Upper lobe of right lung (tissue), 1 donor: Measurements from ENCODE around the gene AVPR1B. TPM values are rescaled to one million over a fixed set of nuclear protein-coding genes. Genes with fewer than 3 reads are reported as not detected.

Experiments
- ATAC-seq: fragments of 200-7000 bp; cut with Tn5 transposase; one replicate; pipeline ENCODE4 v1.9.1; 2020; ENCODE audit warnings: mild to moderate bottlenecking, moderate library complexity
- DNase-seq: peaks from one replicate; pipeline ENCODE4 v3.0.0-alpha.2; 2020
- H3K27ac ChIP-seq: fragments of 200-600 bp; one replicate; pipeline ENCODE4 v1.8.0; 2022
- H3K27me3 ChIP-seq: fragments of 200-600 bp; one replicate; pipeline ENCODE4 v1.8.0; 2022; ENCODE audit warnings: mild to moderate bottlenecking
- H3K36me3 ChIP-seq: fragments of 200-600 bp; one replicate; pipeline ENCODE4 v1.8.0; 2022
- H3K4me1 ChIP-seq: fragments of 200-600 bp; one replicate; pipeline ENCODE4 v1.8.0; 2022
- H3K4me3 ChIP-seq: fragments of 200-600 bp; one replicate; pipeline ENCODE4 v1.8.0; 2022; ENCODE audit warnings: mild to moderate bottlenecking
- H3K9me3 ChIP-seq: fragments of 200-600 bp; one replicate; pipeline ENCODE4 v1.8.0; 2022
- intact Hi-C: fragments of 100-400 bp; cut with DNase I; formaldehyde crosslinking; loops from one replicate; pipeline ENCODE4 v1.11.0; 2022
- total RNA-seq: library from RNA; stranded (reverse); fragmentation: NEBNext Ultra II Directional; extraction: Animal tissue kit (Norgen Biotek cat#: 25700); gene quantifications from one replicate; pipeline ENCODE4 v1.2.1, GENCODE V29; 2021
- TF ChIP-seq, protein P1 (sequence below): fragments of 200-600 bp; IDR thresholded peaks from one replicate; pipeline ENCODE4 v1.8.0; 2022; ENCODE audit warnings: antibody characterized with exemption
- donor health status: DM: no; HTN: yes; CAD: no; lungs with severe emphysema.

AVPR1B gene
- total RNA-seq, 1 donor from 2014 or later, result not detected

DNA sequence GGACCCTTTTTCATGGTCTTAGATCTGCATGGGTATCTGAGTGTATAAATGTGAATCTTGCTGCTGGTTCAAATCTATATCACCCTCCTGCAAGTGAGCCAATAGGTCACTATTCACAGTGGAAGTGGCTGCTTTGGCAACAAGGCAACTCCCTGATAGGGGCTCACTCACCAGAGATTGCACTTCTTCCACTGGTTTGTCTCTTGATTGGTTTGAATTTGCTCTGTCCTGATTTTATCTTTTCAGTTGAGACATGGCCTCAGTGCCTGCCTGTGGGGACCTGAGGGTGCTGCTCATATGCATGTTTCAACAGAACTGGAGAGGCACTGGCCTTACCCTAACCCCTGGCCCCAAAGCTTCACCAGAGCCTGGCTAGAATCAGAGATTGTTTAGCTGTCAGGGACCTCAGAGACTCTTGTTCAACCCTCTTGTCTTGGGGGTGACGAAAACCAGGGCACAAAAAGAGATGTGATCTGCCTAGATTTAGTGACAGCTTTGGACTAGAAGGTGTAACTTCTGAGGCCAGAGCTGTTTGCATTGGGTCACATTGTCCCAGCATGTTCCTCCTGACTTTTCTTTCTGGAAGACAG is 16.9 kb downstream of the AVPR1B start:
- Histone ChIP-seq H3K9me3 (no peaks in the 10 kb centered on the region), H3K36me3 (no peaks in the 10 kb centered on the region), H3K4me3 (no peak overlapping the region), H3K27me3 (no peaks in the 10 kb centered on the region), H3K4me1 (no peaks in the 10 kb centered on the region), H3K27ac (no peak overlapping the region)
- ATAC-seq (no peak), DNase-seq (no peak)
- TF ChIP-seq, protein P1, sequence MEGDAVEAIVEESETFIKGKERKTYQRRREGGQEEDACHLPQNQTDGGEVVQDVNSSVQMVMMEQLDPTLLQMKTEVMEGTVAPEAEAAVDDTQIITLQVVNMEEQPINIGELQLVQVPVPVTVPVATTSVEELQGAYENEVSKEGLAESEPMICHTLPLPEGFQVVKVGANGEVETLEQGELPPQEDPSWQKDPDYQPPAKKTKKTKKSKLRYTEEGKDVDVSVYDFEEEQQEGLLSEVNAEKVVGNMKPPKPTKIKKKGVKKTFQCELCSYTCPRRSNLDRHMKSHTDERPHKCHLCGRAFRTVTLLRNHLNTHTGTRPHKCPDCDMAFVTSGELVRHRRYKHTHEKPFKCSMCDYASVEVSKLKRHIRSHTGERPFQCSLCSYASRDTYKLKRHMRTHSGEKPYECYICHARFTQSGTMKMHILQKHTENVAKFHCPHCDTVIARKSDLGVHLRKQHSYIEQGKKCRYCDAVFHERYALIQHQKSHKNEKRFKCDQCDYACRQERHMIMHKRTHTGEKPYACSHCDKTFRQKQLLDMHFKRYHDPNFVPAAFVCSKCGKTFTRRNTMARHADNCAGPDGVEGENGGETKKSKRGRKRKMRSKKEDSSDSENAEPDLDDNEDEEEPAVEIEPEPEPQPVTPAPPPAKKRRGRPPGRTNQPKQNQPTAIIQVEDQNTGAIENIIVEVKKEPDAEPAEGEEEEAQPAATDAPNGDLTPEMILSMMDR, result no peak
- intact Hi-C loops, result no loop called here

DNA sequence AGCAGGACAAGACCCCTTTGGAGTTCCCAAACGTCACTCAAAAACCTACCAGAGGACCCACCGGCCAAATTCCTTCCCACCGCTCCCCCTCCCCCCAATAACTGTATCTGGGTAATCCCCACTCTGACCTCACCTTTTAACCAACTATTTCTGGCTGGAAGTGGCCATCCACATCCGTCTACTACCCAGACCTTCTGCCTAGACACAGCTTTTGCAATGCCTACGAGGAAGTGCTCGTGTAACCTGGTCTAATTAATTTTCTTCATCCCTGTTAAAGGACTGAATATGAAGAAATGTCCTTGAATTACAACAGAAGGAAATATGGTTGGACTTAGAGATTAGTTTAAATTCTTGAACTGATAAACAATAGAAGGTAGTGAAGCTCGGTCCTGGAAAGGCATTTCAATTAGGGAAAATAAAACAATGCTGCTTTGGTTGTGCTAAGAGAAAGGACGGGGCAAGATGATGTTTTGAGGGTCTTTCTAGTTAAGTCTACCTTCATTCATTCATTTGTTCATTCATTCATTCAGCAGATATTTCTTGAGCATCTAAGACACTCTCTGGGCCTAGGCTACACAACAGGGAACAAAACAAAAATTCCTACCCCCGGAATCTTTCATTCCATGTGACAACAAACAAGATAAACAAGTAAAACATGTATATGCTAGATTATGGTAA is 18.8 kb downstream of the AVPR1B start:
- H3K36me3 ChIP-seq, result no peaks in the 10 kb centered on the region
- peak; percentile 43 for ATAC-seq
- no peak for DNase-seq
- intact Hi-C loops, result no loop called here
- TF ChIP-seq, protein P1, result no peak
- no peak overlapping the region for H3K27ac ChIP-seq
- no peaks in the 10 kb centered on the region for H3K9me3 ChIP-seq
- no peaks in the 10 kb centered on the region for H3K4me1 ChIP-seq
- no peaks in the 10 kb centered on the region for H3K27me3 ChIP-seq
- H3K4me3 ChIP-seq, result no peak overlapping the region

DNA sequence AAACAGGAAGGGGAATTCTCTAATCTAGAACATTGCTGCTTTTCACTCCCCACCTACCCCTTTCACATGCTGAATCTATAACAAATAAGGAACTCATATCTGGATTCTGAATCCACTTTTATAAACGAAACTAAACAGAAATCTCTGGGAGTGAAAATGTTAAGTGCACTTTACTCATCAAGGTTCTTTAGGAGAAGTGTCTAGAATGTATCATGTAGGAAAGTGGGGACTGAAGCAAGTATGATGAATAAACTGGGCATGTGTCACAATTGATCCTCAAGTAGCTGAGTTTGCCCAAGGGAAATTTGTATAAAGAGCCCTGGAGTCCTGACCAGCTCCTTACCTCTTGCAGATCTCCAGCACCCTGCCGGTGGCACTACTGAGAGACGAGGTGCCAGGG is 19.8 kb downstream of the AVPR1B start:
- intact Hi-C loops, result no loop called here
- no peak overlapping the region for H3K27ac ChIP-seq
- H3K4me1 ChIP-seq, result no peaks in the 10 kb centered on the region
- H3K27me3 ChIP-seq, result no peaks in the 10 kb centered on the region
- no peak for ATAC-seq
- no peaks in the 10 kb centered on the region for H3K9me3 ChIP-seq
- TF ChIP-seq, protein P1, result no peak
- no peak overlapping the region for H3K4me3 ChIP-seq
- no peaks in the 10 kb centered on the region for H3K36me3 ChIP-seq
- no peak for DNase-seq

DNA sequence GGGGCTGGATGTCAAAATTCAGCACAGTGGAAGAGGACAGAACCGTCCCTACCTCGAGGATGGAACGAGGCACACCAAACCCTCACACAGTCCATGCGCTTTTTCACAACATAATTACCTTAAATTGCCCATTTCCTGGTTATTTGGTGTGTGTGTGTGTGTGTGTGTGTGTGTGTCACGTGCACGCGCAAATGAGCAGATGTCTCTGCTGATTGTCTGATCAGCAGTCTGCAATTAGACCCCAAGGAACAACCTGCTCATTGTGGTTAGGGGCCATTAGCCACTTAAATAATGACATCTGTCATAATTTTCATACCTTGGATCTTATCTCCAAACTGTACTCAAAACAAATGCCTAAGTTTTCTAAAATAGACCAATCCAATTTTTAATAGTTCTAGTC is 23.2 kb downstream of the AVPR1B start:
- intact Hi-C loops, result no loop called here
- no peak overlapping the region for H3K27ac ChIP-seq
- H3K36me3 ChIP-seq, result no peaks in the 10 kb centered on the region
- no peaks in the 10 kb centered on the region for H3K27me3 ChIP-seq
- DNase-seq (no peak), ATAC-seq (no peak)
- no peak overlapping the region for H3K4me3 ChIP-seq
- TF ChIP-seq, protein P1, result no peak
- H3K4me1 ChIP-seq, result no peaks in the 10 kb centered on the region
- no peaks in the 10 kb centered on the region for H3K9me3 ChIP-seq

DNA sequence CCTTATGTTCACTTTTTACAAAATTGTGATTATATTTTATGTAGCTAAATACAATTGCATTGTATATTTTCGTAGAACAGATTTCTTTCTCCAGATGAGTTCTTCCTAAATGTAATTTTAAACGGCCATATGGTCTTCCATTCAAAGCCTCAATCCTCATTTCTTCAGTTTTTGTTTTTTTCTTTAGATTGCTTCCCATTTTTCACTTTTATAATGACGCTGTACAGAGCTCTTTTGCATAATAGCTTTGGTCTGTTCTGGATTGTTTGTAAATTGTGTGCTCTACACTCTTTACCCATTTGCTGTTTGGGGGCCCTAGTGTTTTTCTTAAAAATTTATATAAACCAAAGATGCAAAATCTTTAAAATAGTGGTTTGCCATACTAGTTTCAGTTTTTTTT is 27.8 kb downstream of the AVPR1B start:
- intact Hi-C loops, result no loop called here
- Histone ChIP-seq H3K4me1 (no peaks in the 10 kb centered on the region), H3K27me3 (no peaks in the 10 kb centered on the region), H3K9me3 (no peaks in the 10 kb centered on the region), H3K36me3 (no peaks in the 10 kb centered on the region), H3K27ac (no peak overlapping the region), H3K4me3 (no peak overlapping the region)
- DNase-seq (no peak), ATAC-seq (no peak)
- TF ChIP-seq, protein P1, result no peak
